WERI-Rb-1 (cell line): ENCODE measurements around the gene ST3GAL2.

Source experiments
- DNase-seq: peaks from one replicate; pipeline ENCODE4 v3.0.0-alpha.2; 2020
- H3K27ac ChIP-seq: fragments of 250-450 bp; sonication (Bioruptor Pico); 2 replicates; pipeline ENCODE4 v1.5.1; 2020; ENCODE audit warnings: mild to moderate bottlenecking, moderate library complexity
- H3K27me3 ChIP-seq: fragments of 250-450 bp; sonication (Bioruptor Pico); 2 replicates; pipeline ENCODE4 v1.5.1; 2021; ENCODE audit warnings: mild to moderate bottlenecking, low read depth, moderate library complexity; ENCODE audit not compliant: insufficient read depth, severe bottlenecking
- H3K36me3 ChIP-seq: fragments of 250-450 bp; sonication (Bioruptor Pico); 2 replicates; pipeline ENCODE4 v1.5.1; 2020; ENCODE audit warnings: mild to moderate bottlenecking, moderate library complexity
- H3K4me3 ChIP-seq: 2 replicates; pipeline ENCODE4 v1.5.1; 2011; ENCODE audit warnings: low read depth, mild to moderate bottlenecking, control low read depth, low read length
- H3K9me3 ChIP-seq: fragments of 250-450 bp; sonication (Bioruptor Pico); 2 replicates; pipeline ENCODE4 v1.5.1; 2021; ENCODE audit warnings: mild to moderate bottlenecking, moderate library complexity; ENCODE audit not compliant: severe bottlenecking
- TF ChIP-seq, protein P1 (sequence below): IDR thresholded peaks from 2 replicates; pipeline ENCODE4 v1.5.1; 2011; ENCODE audit warnings: low read depth, mild to moderate bottlenecking, control low read depth, inconsistent platforms, low read length

Gene ST3GAL2

DNA sequence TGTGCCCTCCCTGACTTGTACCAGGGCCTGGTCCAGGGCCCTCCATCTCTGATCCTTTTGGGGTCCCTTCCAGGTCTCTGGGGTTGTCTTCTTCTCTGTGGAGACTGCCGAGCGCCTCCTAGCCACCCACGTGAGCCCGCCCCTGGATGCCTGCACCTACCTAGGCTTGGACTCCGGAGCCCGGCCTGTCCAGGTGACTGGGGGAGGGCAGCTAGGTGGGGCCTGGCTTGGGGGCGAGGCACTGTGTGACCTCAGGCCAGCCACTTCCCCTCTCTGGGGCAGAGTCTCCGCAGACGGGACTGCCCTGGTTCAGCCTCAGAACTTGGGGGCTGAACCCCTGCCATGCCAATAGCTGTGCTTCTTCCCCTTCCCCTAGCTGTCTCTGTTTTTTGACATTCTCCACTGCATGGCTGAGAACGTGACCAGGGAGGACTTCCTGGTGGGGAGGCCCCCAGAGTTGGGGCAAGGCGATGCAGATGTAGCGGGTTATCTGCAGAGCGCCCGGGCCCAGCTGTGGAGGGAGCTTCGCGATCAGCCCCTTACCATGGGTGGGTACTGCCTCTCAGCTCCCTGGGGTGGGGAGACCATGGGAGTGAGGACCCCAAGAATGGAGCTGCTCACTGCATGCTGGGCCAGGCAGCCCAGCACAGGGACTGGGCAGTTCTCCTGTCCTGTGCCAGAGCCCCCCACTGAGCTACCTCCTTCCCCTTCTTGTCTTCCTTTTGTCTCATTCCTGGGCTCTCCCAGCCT lies 30.1 kb upstream of the ST3GAL2 start:
- H3K27ac ChIP-seq: no peak overlapping the region
- no peaks in the 10 kb centered on the region for H3K36me3 ChIP-seq
- H3K27me3 ChIP-seq: no peaks in the 10 kb centered on the region
- no peak for DNase-seq
- no peaks in the 10 kb centered on the region for H3K9me3 ChIP-seq
- no peak overlapping the region for H3K4me3 ChIP-seq
- TF ChIP-seq, protein P1, sequence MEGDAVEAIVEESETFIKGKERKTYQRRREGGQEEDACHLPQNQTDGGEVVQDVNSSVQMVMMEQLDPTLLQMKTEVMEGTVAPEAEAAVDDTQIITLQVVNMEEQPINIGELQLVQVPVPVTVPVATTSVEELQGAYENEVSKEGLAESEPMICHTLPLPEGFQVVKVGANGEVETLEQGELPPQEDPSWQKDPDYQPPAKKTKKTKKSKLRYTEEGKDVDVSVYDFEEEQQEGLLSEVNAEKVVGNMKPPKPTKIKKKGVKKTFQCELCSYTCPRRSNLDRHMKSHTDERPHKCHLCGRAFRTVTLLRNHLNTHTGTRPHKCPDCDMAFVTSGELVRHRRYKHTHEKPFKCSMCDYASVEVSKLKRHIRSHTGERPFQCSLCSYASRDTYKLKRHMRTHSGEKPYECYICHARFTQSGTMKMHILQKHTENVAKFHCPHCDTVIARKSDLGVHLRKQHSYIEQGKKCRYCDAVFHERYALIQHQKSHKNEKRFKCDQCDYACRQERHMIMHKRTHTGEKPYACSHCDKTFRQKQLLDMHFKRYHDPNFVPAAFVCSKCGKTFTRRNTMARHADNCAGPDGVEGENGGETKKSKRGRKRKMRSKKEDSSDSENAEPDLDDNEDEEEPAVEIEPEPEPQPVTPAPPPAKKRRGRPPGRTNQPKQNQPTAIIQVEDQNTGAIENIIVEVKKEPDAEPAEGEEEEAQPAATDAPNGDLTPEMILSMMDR: no peak

DNA sequence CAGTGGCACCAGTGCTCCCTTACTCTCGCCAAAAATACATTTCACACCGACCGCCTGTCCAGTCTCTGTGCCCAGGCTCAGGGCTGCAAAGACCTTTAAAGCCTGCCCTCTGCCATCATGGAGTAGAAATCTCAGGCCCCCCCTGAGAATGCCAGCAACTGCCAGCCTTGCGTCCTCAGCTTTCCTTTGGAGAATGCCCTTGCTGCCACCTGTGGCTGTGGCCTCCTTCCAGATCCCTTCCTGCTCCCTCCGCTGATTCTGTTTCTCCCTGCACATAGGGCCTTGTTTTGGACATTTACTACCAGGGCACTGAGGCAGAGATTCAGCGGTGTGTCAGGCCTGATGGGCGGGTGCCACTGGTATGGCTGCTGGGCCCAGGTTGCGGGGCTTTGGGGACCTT lies 28.7 kb upstream of the ST3GAL2 start:
- H3K27ac ChIP-seq: no peak overlapping the region
- DNase-seq: no peak
- peaks cover 5% of the 10 kb centered on the region for H3K36me3 ChIP-seq
- H3K9me3 ChIP-seq: no peaks in the 10 kb centered on the region
- H3K4me3 ChIP-seq: no peak overlapping the region
- no peaks in the 10 kb centered on the region for H3K27me3 ChIP-seq
- TF ChIP-seq, protein P1: no peak

DNA sequence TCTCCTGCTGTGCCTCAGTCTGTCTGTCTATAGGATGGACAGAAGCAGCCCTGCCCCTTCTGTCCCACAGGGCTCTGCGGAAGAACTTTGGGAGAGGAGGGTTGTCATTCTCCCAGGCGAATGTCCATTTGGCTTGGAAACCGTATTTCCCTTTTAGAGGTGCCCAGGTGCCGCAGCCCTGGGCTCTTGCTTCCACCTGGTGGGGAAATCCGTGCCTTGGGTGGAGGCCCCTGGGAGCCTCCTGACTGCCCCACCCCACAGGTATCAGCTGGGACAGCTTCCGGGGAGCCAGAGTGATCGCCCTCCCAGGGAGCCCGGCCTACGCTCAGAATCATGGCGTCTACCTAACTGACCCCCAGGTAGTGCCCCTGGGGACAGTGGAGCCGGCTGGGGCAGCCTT lies 28.2 kb upstream of the ST3GAL2 start:
- no peaks in the 10 kb centered on the region for H3K9me3 ChIP-seq
- no peak overlapping the region for H3K4me3 ChIP-seq

DNA sequence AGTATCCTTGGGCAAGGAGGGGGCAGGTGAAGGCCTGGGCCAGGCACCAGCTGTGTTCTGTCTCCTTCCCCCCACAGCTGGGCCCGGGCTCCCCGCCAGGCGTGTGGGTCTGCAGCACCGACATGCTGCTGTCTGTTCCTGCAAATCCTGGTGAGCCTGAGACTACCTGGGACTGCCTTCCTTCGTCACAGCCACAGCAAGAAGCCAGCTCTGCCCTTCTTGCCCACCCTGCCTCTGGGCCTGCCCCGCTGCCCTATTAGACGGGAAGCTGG lies 27.8 kb upstream of the ST3GAL2 start:
- Histone ChIP-seq H3K27me3 (no peaks in the 10 kb centered on the region), H3K27ac (no peak overlapping the region), H3K36me3 (peaks cover 5% of the 10 kb centered on the region), H3K4me3 (no peak overlapping the region), H3K9me3 (no peaks in the 10 kb centered on the region)
- no peak for DNase-seq
- TF ChIP-seq, protein P1: no peak

More for the DNA sequence above, 28.2 kb upstream of the ST3GAL2 start:
- H3K27me3 ChIP-seq: no peaks in the 10 kb centered on the region
- peaks cover 5% of the 10 kb centered on the region for H3K36me3 ChIP-seq
- TF ChIP-seq, protein P1: peak; percentile 20; the same call in 1 of the 2 replicates
- H3K27ac ChIP-seq: no peak overlapping the region
- DNase-seq: no peak

DNA sequence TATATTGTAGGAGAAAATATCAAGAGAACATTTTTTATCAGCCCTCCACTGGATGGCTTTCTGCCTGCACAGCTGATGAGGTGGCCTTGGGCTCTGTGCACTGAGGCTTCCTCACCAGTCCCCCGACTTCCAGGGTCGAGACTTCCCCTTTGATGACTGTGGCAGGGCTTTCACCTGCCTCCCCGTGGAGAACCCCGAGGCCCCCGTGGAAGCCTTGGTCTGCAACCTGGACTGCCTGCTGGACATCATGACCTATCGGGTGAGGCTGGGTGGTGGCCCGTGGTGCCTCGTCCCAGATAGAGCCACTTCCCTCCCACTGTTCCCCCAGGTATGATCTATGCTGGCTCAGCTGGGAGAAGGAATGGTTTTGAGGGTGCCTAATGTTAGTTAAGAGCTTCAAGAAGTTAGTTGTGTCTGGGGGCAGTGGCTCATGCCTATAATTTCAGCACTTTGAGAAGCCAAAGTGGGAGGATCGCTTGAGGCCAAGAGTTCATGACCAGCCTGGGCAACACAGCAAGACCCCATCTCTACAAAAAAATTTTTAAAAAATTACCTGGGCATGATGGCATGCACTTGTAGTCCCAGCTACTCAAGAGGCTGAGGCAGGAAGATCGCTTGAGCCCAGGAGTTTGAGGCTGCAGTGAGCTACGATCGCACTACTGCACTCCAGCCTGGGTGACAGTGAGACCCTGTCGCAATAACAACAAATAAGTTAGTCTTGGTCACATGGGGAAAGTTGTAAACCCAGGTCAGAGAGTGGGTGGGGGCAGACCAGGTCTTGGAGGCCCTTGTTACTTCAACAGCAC lies 27.3 kb upstream of the ST3GAL2 start:
- Histone ChIP-seq H3K4me3 (no peak overlapping the region), H3K27me3 (no peaks in the 10 kb centered on the region), H3K27ac (no peak overlapping the region), H3K9me3 (no peaks in the 10 kb centered on the region), H3K36me3 (peaks cover 5% of the 10 kb centered on the region)
- no peak for DNase-seq
- TF ChIP-seq, protein P1: no peak
